Endothelial cell of umbilical vein (primary cell): ENCODE results near the gene EDEM1. TPM values are rescaled to one million over a fixed set of nuclear protein-coding genes. Genes with fewer than 3 reads are reported as not detected.

ENCODE experiments used
- BruUV-seq: library from RNA; stranded (reverse); fragments of 400-500 nt; replicated peaks from 2 replicates; lab custom pipeline; 2021; lab: Mats Ljungman, UMichigan
- CTCF ChIA-PET: fragments of 300-600, 350-600 bp; sonication (Branson Sonifier 250); formaldehyde crosslinking; loops from one replicate; lab custom pipeline; 2021; ENCODE audit warnings: antibody characterized with exemption, inconsistent platforms; lab: Charles Lee
- POLR2A ChIA-PET: fragments of 300-600, 350-600 bp; sonication (Branson Sonifier 250); formaldehyde crosslinking; loops from one replicate; lab custom pipeline; 2021; ENCODE audit warnings: antibody characterized with exemption, inconsistent platforms; lab: Charles Lee
- DNase-seq: peaks from one replicate; pipeline ENCODE4 v3.0.0-alpha.2; 2011; ENCODE audit warnings: low read depth, low spot score
- FAIRE-seq: peaks from 2 replicates; lab custom pipeline; 2011; peaks lifted over from hg19 to GRCh38; lab: Jason Lieb, UNC
- H2AFZ ChIP-seq: 2 replicates; pipeline ENCODE4 v1.6.0; 2012; ENCODE audit warnings: low read depth, low read length, control low read depth, inconsistent platforms
- H3K27ac ChIP-seq: 2 replicates; pipeline ENCODE4 v1.5.1; 2011; ENCODE audit warnings: low read depth, mild to moderate bottlenecking, control low read depth, low read length, moderate library complexity; ENCODE audit not compliant: insufficient read depth
- H3K27me3 ChIP-seq, 2 experiments: 2 replicates each; pipeline versions ENCODE4 v1.6.0 to v1.6.1; 2011; ENCODE audit warnings: low read length in 2 of 2, mixed read lengths in 1 of 2; ENCODE audit not compliant: control insufficient read depth in 2 of 2, insufficient read depth in 2 of 2
- H3K36me3 ChIP-seq, 2 experiments: 2 replicates in 1 of 2; 3 replicates in 1 of 2; pipeline ENCODE4 v1.5.1; 2011; ENCODE audit warnings: low read length in 2 of 2, mild to moderate bottlenecking in 1 of 2, moderate library complexity in 1 of 2; ENCODE audit not compliant: control insufficient read depth in 2 of 2, insufficient read depth in 2 of 2; ENCODE audit errors: extremely low read depth in 1 of 2
- H3K4me1 ChIP-seq: 3 replicates; pipeline ENCODE4 v1.5.1; 2011; ENCODE audit warnings: mild to moderate bottlenecking, low read length; ENCODE audit not compliant: control insufficient read depth, insufficient read depth; ENCODE audit errors: extremely low read depth
- H3K4me2 ChIP-seq: 2 replicates; pipeline ENCODE4 v1.6.1; 2011; ENCODE audit warnings: low read length, control low read depth, mixed read lengths; ENCODE audit not compliant: insufficient read depth
- H3K4me3 ChIP-seq, 3 experiments: fragments of 200-600 bp in 1 of 3; sonication (generic), shearing (Covaris generic) in 1 of 3; replicated peaks in 1 of 3; 2 replicates each; pipeline ENCODE4 v1.5.1; 2011 to 2016; ENCODE audit warnings: control low read depth in 3 of 3, low read length in 3 of 3, mild to moderate bottlenecking in 2 of 3, inconsistent platforms in 1 of 3, low read depth in 1 of 3, moderate library complexity in 1 of 3; ENCODE audit not compliant: insufficient read depth in 1 of 3
- H3K79me2 ChIP-seq: 2 replicates; pipeline ENCODE4 v1.6.0; 2012; ENCODE audit warnings: low read length, inconsistent platforms; ENCODE audit not compliant: control insufficient read depth, insufficient read depth
- H3K9ac ChIP-seq: replicated peaks from 2 replicates; pipeline ENCODE3; 2011; ENCODE audit warnings: low read length, control low read depth; ENCODE audit not compliant: insufficient read depth; ENCODE audit errors: extremely low read depth
- H3K9me1 ChIP-seq: replicated peaks from 3 replicates; pipeline ENCODE4 v1.6.0; 2011; ENCODE audit warnings: mild to moderate bottlenecking, low read length; ENCODE audit not compliant: control insufficient read depth, insufficient read depth; ENCODE audit errors: extremely low read depth
- H3K9me3 ChIP-seq: replicated peaks from 2 replicates; pipeline ENCODE4 v1.5.1; 2012; ENCODE audit warnings: low read length, inconsistent platforms; ENCODE audit not compliant: control insufficient read depth, insufficient read depth
- H4K20me1 ChIP-seq: replicated peaks from 2 replicates; pipeline ENCODE3; 2011; ENCODE audit warnings: mild to moderate bottlenecking, low read length; ENCODE audit not compliant: control insufficient read depth, insufficient read depth; ENCODE audit errors: extremely low read depth
- EZH2 ChIP-seq: IDR thresholded peaks from 2 replicates; pipeline ENCODE4 v1.6.1; 2012; ENCODE audit warnings: borderline replicate concordance, low read depth, mild to moderate bottlenecking, moderate library complexity, low read length, inconsistent platforms; ENCODE audit not compliant: severe bottlenecking
- FOS ChIP-seq: IDR thresholded peaks from 2 replicates; pipeline ENCODE4 v1.6.1; 2011; ENCODE audit warnings: mild to moderate bottlenecking, low read length, moderate library complexity, borderline replicate concordance; ENCODE audit not compliant: insufficient read depth
- GATA2 ChIP-seq: IDR thresholded peaks from 2 replicates; pipeline ENCODE4 v1.7.0; 2011; ENCODE audit warnings: low read depth, mild to moderate bottlenecking, moderate library complexity, mixed read lengths, low read length; ENCODE audit not compliant: insufficient read length, insufficient read depth
- JUN ChIP-seq: IDR thresholded peaks from 2 replicates; pipeline ENCODE4 v1.6.1; 2011; ENCODE audit warnings: borderline replicate concordance, low read depth; ENCODE audit not compliant: insufficient read length, insufficient read depth
- MYC ChIP-seq: IDR thresholded peaks from one replicate; pipeline ENCODE4 v1.6.1; 2011; ENCODE audit warnings: mild to moderate bottlenecking, low read depth, low read length
- POLR2A ChIP-seq: IDR thresholded peaks from 2 replicates; pipeline ENCODE4 v1.6.1; 2012; ENCODE audit warnings: low read depth, mild to moderate bottlenecking, control low read depth, low read length
- POLR2AphosphoS5 ChIP-seq: IDR thresholded peaks from 2 replicates; pipeline ENCODE4 v1.6.1; 2012; ENCODE audit warnings: low read depth, mild to moderate bottlenecking, control low read depth, low read length, moderate library complexity; ENCODE audit not compliant: insufficient read depth
- dilution Hi-C: fragments of 300-500 bp; cut with MboI; formaldehyde crosslinking; loops from one replicate; pipeline ENCODE4 v1.15.0; 2019; ENCODE audit warnings: low sequenced_read_pairs; ENCODE audit not compliant: extremely low pct_ligation_motif_present
- intact Hi-C: fragments of 100-400 bp; cut with micrococcal nuclease; formaldehyde crosslinking; loops from one replicate; pipeline ENCODE4 v1.10.0; 2022
- polyA plus RNA-seq, 4 experiments: library from polyadenylated mRNA; depleted of rRNA in 3 of 4; stranded (reverse) in 3 of 4; unstranded in 1 of 4; fragments of >200 nt; gene quantifications; 2 replicates each; pipeline versions ENCODE4 v1.2.1 to v1.2.3, GENCODE V29; 2011 to 2012; ENCODE audit warnings: missing spikeins in 1 of 4
- total RNA-seq: library from RNA; stranded (reverse); gene quantifications from 2 replicates; pipeline ENCODE4 v1.2.3, GENCODE V29; 2021
- TF ChIP-seq, protein P1 (sequence below), 2 donors: IDR thresholded peaks; 1 replicate in 1 of 2; 2 replicates in 1 of 2; pipeline ENCODE4 v1.5.1; 2011; ENCODE audit warnings: low read length in 2 of 2, mild to moderate bottlenecking in 2 of 2, moderate library complexity in 2 of 2, control low read depth in 1 of 2, inconsistent platforms in 1 of 2, low read depth in 1 of 2; ENCODE audit not compliant: insufficient read depth in 1 of 2; ENCODE audit errors: extremely low read depth in 1 of 2
- TF ChIP-seq, protein P2 (sequence below): IDR thresholded peaks from 2 replicates; pipeline ENCODE4 v1.6.1; 2011; ENCODE audit not compliant: insufficient read depth, insufficient read length

The EDEM1 gene
- total and polyA plus RNA-seq, 2 donors (not counting 3 experiments of a cell fraction or from before 2014, with no cell fraction given): 19.4 to 61.1 TPM

DNA sequence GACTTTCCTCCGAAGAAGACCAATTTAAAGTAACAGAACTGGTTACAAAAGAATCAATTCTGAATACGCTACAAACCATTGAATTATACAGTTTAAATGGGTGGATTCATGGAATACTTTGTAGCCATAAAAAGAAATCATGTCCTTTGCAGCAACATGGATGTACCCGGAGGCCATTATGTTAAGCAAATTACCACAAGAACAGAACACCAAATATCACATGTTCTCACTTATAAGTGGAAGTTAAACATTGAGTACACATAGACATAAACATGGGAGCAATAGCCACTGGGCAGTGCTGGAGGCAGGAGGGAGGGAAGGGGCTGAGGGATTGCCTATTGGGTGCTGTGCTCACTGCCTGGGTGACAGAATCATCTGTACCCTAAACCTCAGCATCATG, 61.3 kb downstream of the EDEM1 start:
- BruUV-seq: no TSS peak
- H3K9me1 ChIP-seq: no peaks in the 10 kb centered on the region
- no peaks in the 10 kb centered on the region for H3K36me3 ChIP-seq
- ChIA-PET POLR2A (no interaction called here), CTCF (no interaction called here)
- H3K9ac ChIP-seq: no peak overlapping the region
- no peaks in the 10 kb centered on the region for H4K20me1 ChIP-seq
- H3K9me3 ChIP-seq: no peaks in the 10 kb centered on the region
- H2AFZ ChIP-seq: no peak overlapping the region
- no peak overlapping the region for H3K4me3 ChIP-seq
- H3K4me1 ChIP-seq: no peaks in the 10 kb centered on the region
- TF ChIP-seq POLR2A: no peak
- no peaks in the 10 kb centered on the region for H3K27me3 ChIP-seq
- dilution Hi-C loops (no loop called here), intact Hi-C loops (no loop called here)
- no peak for FAIRE-seq
- no peaks in the 10 kb centered on the region for H3K79me2 ChIP-seq
- DNase-seq: no peak
- no peak overlapping the region for H3K27ac ChIP-seq
- no peak overlapping the region for H3K4me2 ChIP-seq

DNA sequence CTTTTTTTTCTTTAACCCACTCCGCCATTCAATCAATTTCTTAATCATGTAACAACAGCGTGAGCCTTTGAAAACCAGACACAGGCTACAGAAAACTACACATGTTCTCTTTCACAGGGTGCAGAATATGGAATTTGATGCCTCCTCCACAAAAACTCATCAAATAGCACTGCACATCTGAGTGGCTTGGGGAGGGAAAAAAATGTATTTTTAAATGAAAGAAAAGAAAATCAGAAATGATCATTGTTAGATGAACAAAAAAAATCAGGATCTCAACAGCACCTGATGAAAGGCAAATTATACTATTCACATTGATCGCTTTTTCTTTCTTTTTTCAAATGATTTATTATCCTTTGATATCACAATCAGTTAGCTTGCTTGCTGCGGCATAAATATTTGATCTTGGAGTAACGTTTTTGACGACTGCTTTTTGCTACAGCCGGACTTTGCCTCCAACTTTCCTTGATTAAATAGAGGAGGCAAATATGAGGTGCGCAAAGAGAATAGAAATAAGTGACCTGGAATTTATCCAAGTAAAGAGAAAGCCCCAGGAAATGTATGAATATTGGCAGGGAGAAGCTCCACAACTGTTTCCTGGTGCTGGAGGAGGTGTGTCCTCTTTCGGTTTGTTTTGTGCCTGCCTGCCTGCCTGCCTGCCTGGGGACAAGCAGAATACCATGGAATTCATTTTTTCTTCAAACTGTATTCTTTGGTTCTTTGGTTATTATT, 63.1 kb downstream of the EDEM1 start:
- DNase-seq (no peak), FAIRE-seq (no peak)
- CTCF ChIA-PET: no interaction called here
- intact Hi-C loops (no loop called here), dilution Hi-C loops (no loop called here)
- no TSS peak for BruUV-seq
- TF ChIP-seq EZH2 (no peak), POLR2AphosphoS5 (no peak), JUN (no peak), MYC (no peak), GATA2 (no peak), POLR2A (no peak), FOS (no peak)
- TF ChIP-seq, protein P1, sequence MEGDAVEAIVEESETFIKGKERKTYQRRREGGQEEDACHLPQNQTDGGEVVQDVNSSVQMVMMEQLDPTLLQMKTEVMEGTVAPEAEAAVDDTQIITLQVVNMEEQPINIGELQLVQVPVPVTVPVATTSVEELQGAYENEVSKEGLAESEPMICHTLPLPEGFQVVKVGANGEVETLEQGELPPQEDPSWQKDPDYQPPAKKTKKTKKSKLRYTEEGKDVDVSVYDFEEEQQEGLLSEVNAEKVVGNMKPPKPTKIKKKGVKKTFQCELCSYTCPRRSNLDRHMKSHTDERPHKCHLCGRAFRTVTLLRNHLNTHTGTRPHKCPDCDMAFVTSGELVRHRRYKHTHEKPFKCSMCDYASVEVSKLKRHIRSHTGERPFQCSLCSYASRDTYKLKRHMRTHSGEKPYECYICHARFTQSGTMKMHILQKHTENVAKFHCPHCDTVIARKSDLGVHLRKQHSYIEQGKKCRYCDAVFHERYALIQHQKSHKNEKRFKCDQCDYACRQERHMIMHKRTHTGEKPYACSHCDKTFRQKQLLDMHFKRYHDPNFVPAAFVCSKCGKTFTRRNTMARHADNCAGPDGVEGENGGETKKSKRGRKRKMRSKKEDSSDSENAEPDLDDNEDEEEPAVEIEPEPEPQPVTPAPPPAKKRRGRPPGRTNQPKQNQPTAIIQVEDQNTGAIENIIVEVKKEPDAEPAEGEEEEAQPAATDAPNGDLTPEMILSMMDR (IDR thresholded peaks at IDR 0.05; ENCODE audit: extremely low read depth in 1 of 2, insufficient read depth in 1 of 2, low read depth in 1 of 2, low read length in 2 of 2): no peak
- TF ChIP-seq, protein P2, sequence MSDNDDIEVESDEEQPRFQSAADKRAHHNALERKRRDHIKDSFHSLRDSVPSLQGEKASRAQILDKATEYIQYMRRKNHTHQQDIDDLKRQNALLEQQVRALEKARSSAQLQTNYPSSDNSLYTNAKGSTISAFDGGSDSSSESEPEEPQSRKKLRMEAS: no peak
- Histone ChIP-seq H4K20me1 (no peaks in the 10 kb centered on the region), H3K4me3 (no peak overlapping the region), H3K9me3 (no peaks in the 10 kb centered on the region), H3K9ac (no peak overlapping the region), H3K9me1 (no peaks in the 10 kb centered on the region), H3K4me2 (no peak overlapping the region), H2AFZ (no peak overlapping the region), H3K27me3 (no peaks in the 10 kb centered on the region), H3K4me1 (no peaks in the 10 kb centered on the region), H3K27ac (no peak overlapping the region), H3K79me2 (no peaks in the 10 kb centered on the region), H3K36me3 (no peaks in the 10 kb centered on the region)
- POLR2A ChIA-PET: no interaction called here
